ENCODE results near the gene UBAC1.

- TF ChIP-seq CTCF (IDR thresholded peaks at IDR 0.05) (no peak), POLR2A (IDR thresholded peaks at IDR 0.05) (no peak)
Observed at GRCh38 chr9:135949501-135950134, 11.6 kb downstream of the UBAC1 start.
